Brain microvascular endothelial cell (primary cell): ENCODE measurements around the gene TTC39B.

ENCODE experiments used
- DNase-seq: peaks from one replicate; pipeline ENCODE4 v3.0.0-alpha.2; 2020
- H3K27ac ChIP-seq: fragments of 250-450 bp; sonication (Bioruptor Pico); 2 replicates; pipeline ENCODE4 v1.5.1; 2020; ENCODE audit warnings: mild to moderate bottlenecking, moderate library complexity
- H3K27me3 ChIP-seq: fragments of 250-450 bp; sonication (Bioruptor Pico); replicated peaks from 2 replicates; pipeline ENCODE4 v1.5.1; 2020; ENCODE audit warnings: mild to moderate bottlenecking
- H3K36me3 ChIP-seq: fragments of 250-450 bp; sonication (Bioruptor Pico); replicated peaks from 2 replicates; pipeline ENCODE4 v1.5.1; 2020; ENCODE audit warnings: mild to moderate bottlenecking
- H3K4me3 ChIP-seq: 2 replicates; pipeline ENCODE4 v1.5.1; 2011; ENCODE audit warnings: low read depth, mild to moderate bottlenecking, control low read depth, low read length, moderate library complexity
- in situ Hi-C: cut with HindIII; loops from 2 replicates; pipeline ENCODE4 v1.10.0; 2017; ENCODE audit warnings: low sequenced_read_pairs, low pct_ligation_motif_present
- TF ChIP-seq, protein P1 (sequence below): IDR thresholded peaks from 2 replicates; pipeline ENCODE4 v1.5.1; 2011; ENCODE audit warnings: low read depth, mild to moderate bottlenecking, moderate library complexity, low read length, control low read depth, inconsistent platforms; ENCODE audit errors: missing control alignments

The TTC39B gene

DNA sequence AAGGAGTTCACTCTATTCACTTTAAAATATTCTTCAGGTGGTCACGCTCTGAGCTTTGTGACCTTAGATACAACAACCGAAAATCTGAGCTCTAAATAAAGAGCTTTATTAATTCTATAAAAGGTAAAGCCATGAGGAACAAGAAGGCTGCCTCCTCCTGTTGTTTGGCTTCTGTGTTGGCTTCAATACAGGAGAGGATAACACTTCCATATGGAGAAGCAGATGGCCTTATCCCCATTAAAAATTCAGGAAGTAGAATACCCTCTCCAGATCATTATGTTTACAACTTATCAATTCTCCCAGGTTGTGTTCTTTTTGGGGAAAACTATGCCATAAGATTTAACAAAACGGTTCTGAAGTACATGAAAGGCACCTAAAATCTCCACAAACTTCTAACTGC lies 128.4 kb downstream of the TTC39B start:
- H3K27me3 ChIP-seq: no peaks in the 10 kb centered on the region
- no peak overlapping the region for H3K27ac ChIP-seq
- no peak for DNase-seq
- in situ Hi-C loops: no loop called here
- H3K36me3 ChIP-seq: no peaks in the 10 kb centered on the region
- no peak overlapping the region for H3K4me3 ChIP-seq
- TF ChIP-seq, protein P1, sequence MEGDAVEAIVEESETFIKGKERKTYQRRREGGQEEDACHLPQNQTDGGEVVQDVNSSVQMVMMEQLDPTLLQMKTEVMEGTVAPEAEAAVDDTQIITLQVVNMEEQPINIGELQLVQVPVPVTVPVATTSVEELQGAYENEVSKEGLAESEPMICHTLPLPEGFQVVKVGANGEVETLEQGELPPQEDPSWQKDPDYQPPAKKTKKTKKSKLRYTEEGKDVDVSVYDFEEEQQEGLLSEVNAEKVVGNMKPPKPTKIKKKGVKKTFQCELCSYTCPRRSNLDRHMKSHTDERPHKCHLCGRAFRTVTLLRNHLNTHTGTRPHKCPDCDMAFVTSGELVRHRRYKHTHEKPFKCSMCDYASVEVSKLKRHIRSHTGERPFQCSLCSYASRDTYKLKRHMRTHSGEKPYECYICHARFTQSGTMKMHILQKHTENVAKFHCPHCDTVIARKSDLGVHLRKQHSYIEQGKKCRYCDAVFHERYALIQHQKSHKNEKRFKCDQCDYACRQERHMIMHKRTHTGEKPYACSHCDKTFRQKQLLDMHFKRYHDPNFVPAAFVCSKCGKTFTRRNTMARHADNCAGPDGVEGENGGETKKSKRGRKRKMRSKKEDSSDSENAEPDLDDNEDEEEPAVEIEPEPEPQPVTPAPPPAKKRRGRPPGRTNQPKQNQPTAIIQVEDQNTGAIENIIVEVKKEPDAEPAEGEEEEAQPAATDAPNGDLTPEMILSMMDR: no peak

DNA sequence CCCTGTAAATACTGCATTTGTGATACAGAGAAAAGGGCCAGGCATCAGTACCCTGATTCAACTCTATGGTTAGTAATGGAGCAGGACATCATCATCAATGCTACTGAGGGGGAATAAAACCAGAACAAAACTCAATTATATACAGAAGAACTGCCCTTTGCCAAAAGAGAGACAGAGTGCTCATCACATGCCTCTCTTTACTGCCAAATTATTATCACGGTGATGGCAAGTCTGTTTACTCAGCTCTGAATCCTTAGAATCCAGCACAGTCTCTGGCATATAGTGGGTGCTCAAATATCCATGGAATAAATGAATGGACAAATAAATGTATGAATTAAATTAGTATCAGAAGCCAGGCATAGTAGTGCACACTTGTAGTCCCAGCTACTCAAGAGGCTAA lies 130.2 kb downstream of the TTC39B start:
- no peaks in the 10 kb centered on the region for H3K27me3 ChIP-seq
- no peak overlapping the region for H3K4me3 ChIP-seq
- H3K27ac ChIP-seq: no peak overlapping the region
- in situ Hi-C loops: no loop called here
- TF ChIP-seq, protein P1: no peak
- H3K36me3 ChIP-seq: no peaks in the 10 kb centered on the region
- DNase-seq: no peak

DNA sequence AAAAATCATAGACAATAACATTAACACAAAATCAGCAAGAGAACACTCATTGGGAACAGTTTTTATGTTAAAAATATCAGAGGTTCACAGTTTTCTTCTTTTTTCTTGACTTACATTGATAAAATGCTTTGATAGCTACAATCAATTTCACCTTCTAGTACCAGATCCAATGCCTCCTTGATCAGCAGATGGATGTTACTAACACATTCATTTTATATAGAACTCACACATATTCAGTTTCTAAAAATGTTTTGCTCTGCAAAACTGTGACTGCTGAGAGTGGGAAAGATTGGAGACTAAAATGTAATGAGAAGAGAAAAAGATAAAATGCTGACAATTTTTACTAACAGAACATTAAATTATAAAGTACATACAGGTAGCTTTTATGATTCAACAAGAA lies 143.1 kb downstream of the TTC39B start:
- in situ Hi-C loops: no loop called here
- DNase-seq: no peak
- TF ChIP-seq, protein P1: no peak
- Histone ChIP-seq H3K36me3 (no peaks in the 10 kb centered on the region), H3K27me3 (no peaks in the 10 kb centered on the region), H3K4me3 (no peak overlapping the region), H3K27ac (no peak overlapping the region)

DNA sequence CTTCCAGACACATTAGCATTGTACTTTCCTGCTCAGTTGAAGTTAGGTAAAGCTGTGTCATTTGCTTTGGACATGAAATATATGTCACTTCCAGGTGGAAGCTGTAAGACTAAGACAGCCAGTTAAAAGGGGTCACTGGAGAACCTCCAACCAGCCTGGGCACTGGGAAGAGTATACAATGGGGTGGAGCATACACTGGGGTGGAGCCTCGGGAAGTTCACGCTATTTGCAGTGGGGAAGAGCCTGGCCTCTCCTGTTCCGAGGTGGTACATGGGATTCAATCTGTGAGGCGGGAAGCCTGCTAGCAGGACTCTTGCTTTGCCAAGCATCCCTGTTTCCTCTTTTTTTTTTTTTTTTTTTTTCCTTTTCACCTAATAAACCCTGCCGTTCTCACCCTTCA lies 145.3 kb downstream of the TTC39B start:
- Histone ChIP-seq H3K27me3 (no peaks in the 10 kb centered on the region), H3K27ac (no peak overlapping the region), H3K36me3 (no peaks in the 10 kb centered on the region), H3K4me3 (no peak overlapping the region)
- TF ChIP-seq, protein P1: no peak
- no peak for DNase-seq
- in situ Hi-C loops: no loop called here

DNA sequence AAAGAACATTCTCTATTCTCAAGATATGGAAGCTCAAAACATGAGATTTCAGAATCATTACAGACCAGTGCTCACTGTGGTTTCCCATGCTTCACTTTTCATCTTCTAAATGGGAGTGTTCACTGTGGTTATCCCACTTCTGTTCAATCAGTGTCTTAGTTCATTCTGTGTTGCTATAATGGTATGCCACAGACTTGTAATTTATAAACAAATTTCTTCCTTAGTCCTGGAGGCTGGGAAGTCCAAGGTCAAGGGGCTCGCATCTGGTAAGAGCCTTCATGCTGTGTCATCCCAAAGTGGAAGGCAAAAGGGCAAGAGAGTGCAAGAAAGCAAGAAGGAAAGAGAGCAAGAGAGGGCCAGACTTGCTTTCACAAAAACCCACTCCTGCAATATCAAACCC lies 146.3 kb downstream of the TTC39B start:
- Histone ChIP-seq H3K27me3 (no peaks in the 10 kb centered on the region), H3K27ac (no peak overlapping the region), H3K36me3 (no peaks in the 10 kb centered on the region), H3K4me3 (no peak overlapping the region)
- DNase-seq: no peak
- TF ChIP-seq, protein P1: no peak
- in situ Hi-C loops: no loop called here

DNA sequence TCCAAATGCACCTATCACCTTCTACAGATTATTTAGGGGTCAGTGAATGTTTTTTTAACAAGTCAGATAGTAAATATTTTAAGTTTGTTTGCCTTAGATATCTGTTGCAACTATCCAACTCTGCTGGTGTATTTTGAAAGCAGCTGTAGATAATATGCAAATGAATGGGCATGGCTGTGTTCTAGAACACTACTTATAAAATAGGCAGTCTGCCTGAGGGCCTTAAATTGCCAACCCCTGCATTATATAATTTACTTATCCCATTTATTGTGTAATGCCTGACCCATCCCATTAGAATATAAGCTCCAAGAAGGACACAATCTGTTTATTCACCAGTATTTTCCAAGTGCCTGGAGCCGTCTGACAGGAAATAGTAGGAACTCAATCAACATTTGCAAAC lies 149.0 kb downstream of the TTC39B start:
- Histone ChIP-seq H3K36me3 (no peaks in the 10 kb centered on the region), H3K27me3 (no peaks in the 10 kb centered on the region), H3K4me3 (no peak overlapping the region), H3K27ac (no peak overlapping the region)
- in situ Hi-C loops: no loop called here
- TF ChIP-seq, protein P1: no peak
- DNase-seq: no peak
